ENCODE measurements around the gene DCAF4L1.

The DCAF4L1 gene

DNA sequence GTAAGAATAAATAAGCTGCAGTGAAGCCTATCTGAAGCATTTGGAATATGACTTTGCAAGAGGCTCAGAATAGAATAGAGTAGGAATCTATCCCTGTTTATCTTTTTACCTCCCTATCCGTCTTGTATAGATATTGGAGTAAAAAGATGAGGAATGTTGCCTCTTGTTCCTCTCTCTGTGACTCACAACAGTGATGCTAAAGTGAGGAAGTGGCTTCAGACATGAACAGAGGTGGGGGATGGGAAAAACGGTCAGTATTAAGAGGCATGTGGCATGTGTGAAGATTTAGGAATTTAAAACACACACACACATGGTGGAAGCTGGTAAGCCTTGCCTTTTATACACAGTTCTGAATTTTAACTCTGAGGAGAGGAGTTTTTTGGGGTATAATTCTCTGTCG is 3.8 kb upstream of the DCAF4L1 start:
- H3K4me3 ChIP-seq (ENCODE audit: control insufficient read depth, low read depth, low read length), result no peak overlapping the region
- TF ChIP-seq, protein P1, sequence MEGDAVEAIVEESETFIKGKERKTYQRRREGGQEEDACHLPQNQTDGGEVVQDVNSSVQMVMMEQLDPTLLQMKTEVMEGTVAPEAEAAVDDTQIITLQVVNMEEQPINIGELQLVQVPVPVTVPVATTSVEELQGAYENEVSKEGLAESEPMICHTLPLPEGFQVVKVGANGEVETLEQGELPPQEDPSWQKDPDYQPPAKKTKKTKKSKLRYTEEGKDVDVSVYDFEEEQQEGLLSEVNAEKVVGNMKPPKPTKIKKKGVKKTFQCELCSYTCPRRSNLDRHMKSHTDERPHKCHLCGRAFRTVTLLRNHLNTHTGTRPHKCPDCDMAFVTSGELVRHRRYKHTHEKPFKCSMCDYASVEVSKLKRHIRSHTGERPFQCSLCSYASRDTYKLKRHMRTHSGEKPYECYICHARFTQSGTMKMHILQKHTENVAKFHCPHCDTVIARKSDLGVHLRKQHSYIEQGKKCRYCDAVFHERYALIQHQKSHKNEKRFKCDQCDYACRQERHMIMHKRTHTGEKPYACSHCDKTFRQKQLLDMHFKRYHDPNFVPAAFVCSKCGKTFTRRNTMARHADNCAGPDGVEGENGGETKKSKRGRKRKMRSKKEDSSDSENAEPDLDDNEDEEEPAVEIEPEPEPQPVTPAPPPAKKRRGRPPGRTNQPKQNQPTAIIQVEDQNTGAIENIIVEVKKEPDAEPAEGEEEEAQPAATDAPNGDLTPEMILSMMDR (IDR thresholded peaks at IDR 0.05; ENCODE audit: control insufficient read depth, insufficient read depth, low read depth, low read length, missing control alignments), result no peak
- DNase-seq (ENCODE audit: low read depth), result no peak

DNA sequence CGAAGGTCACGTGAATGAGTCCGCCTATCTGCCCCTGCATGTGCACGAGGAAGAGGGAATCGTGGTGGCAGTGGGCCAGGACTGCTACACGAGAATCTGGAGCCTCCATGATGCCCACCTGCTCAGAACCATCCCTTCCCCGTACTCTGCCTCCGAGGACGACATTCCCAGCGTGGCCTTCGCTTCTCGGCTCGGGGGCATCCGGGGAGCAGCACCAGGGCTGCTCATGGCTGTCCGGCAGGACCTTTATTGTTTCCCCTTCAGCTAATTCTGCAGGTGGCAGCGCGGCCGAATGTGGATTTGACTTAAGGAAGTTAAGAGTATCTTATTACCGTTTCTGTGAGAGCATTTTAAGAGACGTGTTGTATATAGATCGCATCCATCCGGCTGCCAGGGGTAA is 1.2 kb downstream of the DCAF4L1 start:
- TF ChIP-seq, protein P1 (IDR thresholded peaks at IDR 0.05; ENCODE audit: control insufficient read depth, insufficient read depth, low read depth, low read length, missing control alignments), result no peak
- H3K4me3 ChIP-seq (ENCODE audit: control insufficient read depth, low read depth, low read length), result no peak overlapping the region
- no peak for DNase-seq (ENCODE audit: low read depth)

DNA sequence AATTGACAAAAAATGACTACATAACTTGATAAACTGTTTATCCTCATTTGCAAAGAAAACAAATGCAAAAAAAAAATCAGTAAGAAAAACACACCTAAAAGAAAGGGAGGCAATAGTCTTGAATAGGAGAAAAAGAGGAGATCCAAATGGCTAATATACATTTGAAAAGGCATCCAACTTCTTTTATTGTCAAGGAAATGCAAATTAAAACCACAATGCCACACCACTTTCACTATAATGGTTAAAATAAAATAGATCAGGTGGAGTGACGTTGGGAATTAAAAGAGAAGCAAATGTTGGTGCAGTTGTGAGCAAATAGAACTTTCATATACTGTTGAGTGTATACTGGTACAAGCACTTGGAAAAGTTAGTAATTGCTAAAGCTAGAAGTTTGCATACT is 3.6 kb downstream of the DCAF4L1 start:
- H3K4me3 ChIP-seq (ENCODE audit: control insufficient read depth, low read depth, low read length), result no peak overlapping the region
- no peak for DNase-seq (ENCODE audit: low read depth)
- TF ChIP-seq, protein P1 (IDR thresholded peaks at IDR 0.05; ENCODE audit: control insufficient read depth, insufficient read depth, low read depth, low read length, missing control alignments), result no peak

DNA sequence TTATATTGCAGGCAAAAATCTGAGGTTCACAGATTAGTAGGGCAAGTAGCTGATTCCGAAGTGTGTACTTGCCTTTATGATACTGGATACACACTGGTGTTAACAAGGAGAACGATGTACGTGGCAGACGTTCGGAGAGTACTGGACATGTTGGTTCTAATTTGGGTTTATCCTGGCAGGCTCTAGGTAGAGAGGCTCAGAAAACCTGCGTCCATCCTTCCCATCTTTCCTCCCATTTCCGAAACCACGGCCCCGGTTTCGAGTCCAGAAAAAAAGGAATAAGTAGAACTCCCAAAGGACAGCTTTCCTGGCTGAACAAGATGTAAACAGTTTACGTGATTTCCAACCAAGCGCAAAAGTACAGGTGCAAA is 8.4 kb downstream of the DCAF4L1 start:
- TF ChIP-seq, protein P1 (IDR thresholded peaks at IDR 0.05; ENCODE audit: control insufficient read depth, insufficient read depth, low read depth, low read length, missing control alignments), result no peak
- DNase-seq (ENCODE audit: low read depth), result no peak
- peak overlapping the region; percentile 68 for H3K4me3 ChIP-seq (ENCODE audit: control insufficient read depth, low read depth, low read length)

DNA sequence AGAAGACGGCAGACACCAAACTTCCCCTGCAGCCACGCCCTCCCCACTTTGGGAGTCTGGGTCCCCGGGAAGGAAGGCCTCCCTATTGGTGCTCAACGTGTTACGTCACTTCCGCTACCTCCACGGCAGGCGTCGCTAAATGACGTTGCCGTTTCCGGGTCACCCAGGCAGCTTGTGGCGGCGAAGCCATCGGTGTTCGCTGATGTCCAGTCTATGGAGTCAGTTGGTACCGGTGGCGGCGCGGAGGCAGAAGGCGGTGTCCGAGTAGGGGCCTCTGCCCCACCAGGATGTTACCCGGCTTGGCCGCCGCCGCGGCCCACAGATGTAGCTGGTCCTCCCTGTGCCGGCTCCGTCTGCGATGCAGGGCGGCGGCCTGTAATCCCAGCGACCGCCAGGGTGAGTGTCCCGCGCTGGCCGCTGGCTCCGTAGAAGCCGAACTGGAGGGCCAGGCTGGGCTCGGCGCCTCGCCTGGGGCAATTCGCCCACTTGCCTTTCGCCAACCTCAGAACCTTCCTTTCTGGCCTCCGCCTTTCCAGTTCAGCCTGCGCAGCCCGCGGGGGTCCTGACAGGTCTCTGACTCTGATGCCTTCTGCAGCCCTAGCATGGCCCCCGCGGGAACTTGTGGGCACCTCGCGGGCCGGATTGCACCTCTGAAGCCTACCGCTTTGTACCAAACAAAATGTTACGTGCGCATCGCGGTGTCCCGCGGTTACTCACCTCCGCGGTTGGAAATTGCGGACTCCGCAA is 9.0 kb downstream of the DCAF4L1 start, which contains the start of gene SLC30A9:
TSS of gene SLC30A9 (plus strand) at position 166 of the 747 bp plus-strand sequence. CDS start at position 288, 122 bp downstream.
- TF ChIP-seq, protein P1 (IDR thresholded peaks at IDR 0.05; ENCODE audit: control insufficient read depth, insufficient read depth, low read depth, low read length, missing control alignments), result peak; percentile 35
- H3K4me3 ChIP-seq (ENCODE audit: control insufficient read depth, low read depth, low read length), result peak within 1 kb of the TSS; percentile 68
- DNase-seq (ENCODE audit: low read depth), result peak; percentile 70

DNA sequence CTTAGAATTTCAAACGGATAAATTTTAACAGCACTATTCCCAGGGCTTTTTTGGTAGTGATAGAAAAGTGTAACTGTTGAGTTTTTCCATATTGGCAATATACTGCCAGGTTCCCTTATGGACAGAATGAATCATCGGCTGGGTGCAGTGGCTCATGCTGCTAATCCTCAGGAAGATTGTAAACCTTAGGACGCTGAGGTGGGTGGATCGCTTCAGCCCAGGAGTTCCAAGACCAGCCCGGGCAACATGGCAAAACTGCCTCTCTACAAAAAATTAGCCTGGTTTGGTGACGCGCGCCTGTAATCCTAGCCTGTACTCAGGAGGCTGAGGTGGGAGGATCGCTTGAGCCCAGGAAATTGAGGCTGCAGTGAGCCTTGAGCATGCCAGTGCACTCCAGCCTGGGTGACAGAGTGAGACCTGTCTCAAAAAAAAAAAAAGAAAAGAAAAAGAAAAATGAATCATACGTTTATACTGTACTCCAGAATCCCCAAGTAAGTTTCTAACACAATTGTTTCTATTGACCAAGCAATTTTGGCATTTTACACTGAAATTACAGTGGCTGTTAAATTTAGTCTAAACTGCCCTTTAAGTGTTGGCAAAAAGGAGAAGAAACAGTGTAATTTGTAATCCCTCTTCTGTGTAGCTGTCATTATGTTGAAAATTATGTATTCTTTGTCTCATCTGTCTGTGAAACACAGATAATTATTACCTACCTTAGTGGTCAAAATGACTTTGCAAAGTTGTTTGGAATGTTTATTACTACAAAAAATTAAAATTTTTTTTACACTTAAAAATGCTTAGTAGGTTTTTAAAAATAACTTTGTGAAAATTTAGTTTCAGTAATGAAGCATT is 10.6 kb downstream of the DCAF4L1 start:
- H3K4me3 ChIP-seq (ENCODE audit: control insufficient read depth, low read depth, low read length), result no peak overlapping the region
- TF ChIP-seq, protein P1 (IDR thresholded peaks at IDR 0.05; ENCODE audit: control insufficient read depth, insufficient read depth, low read depth, low read length, missing control alignments), result no peak
- DNase-seq (ENCODE audit: low read depth), result no peak
